SK-N-SH (cell line): ENCODE results near the gene OTOP3. TPM values are rescaled to one million over a fixed set of nuclear protein-coding genes. Genes with fewer than 3 reads are reported as not detected.

Source experiments
- CTCF ChIA-PET: fragments of 300-600, 350-600 bp; formaldehyde crosslinking; extraction: SDS; loops from one replicate; lab custom pipeline; 2021; lab: Yijun Ruan, JAX
- POLR2A ChIA-PET: fragments of 350-600 bp; sonication (Branson Sonifier 250); formaldehyde crosslinking; extraction: SDS; loops from one replicate; lab custom pipeline; 2020; ENCODE audit warnings: antibody characterized with exemption, inconsistent platforms; lab: Yijun Ruan, JAX
- DNase-seq: peaks from one replicate; pipeline ENCODE4 v3.0.0; 2012
- H2AFZ ChIP-seq: fragments of 200-600 bp; sonication (generic); 2 replicates; pipeline ENCODE4 v1.8.1; 2016; ENCODE audit warnings: antibody characterized with exemption, mild to moderate bottlenecking, low read depth
- H3F3A ChIP-seq: fragments of 200-600 bp; sonication (generic); replicated peaks from 2 replicates; pipeline ENCODE3; 2016; ENCODE audit warnings: antibody characterized with exemption, mild to moderate bottlenecking; ENCODE audit not compliant: insufficient read depth
- H3K27ac ChIP-seq, 2 experiments: fragments of 200-500 bp in 1 of 2; fragments of 200-600 bp in 1 of 2; sonication (Bioruptor generic) in 1 of 2; sonication (generic), shearing (Covaris generic) in 1 of 2; 2 replicates each; pipeline versions ENCODE4 v1.5.1 to v1.6.1; 2014 to 2016; ENCODE audit warnings: low read depth in 2 of 2, inconsistent platforms in 1 of 2, low read length in 1 of 2, mild to moderate bottlenecking in 1 of 2, mixed read lengths in 1 of 2
- H3K27me3 ChIP-seq: fragments of 200-600 bp; sonication (generic), shearing (Covaris generic); 2 replicates; pipeline ENCODE4 v1.6.1; 2016; ENCODE audit warnings: mixed run types; ENCODE audit not compliant: insufficient read depth
- H3K36me3 ChIP-seq, 2 experiments: fragments of 200-500 bp in 1 of 2; fragments of 200-600 bp in 1 of 2; sonication (Bioruptor generic) in 1 of 2; sonication (generic) in 1 of 2; replicated peaks in 1 of 2; 2 replicates each; pipeline versions ENCODE3 to v1.5.1; 2014 to 2016; ENCODE audit warnings: low read length in 1 of 2, mild to moderate bottlenecking in 1 of 2; ENCODE audit not compliant: insufficient read depth in 2 of 2, control insufficient read depth in 1 of 2
- H3K4me1 ChIP-seq, 2 experiments: fragments of 200-500 bp in 1 of 2; fragments of 200-600 bp in 1 of 2; sonication (Bioruptor generic) in 1 of 2; sonication (generic), shearing (Covaris generic) in 1 of 2; 2 replicates each; pipeline versions ENCODE4 v1.5.1 to v1.6.1; 2014 to 2016; ENCODE audit warnings: low read depth in 1 of 2, low read length in 1 of 2, mixed run types in 1 of 2; ENCODE audit not compliant: insufficient read depth in 2 of 2, control insufficient read depth in 1 of 2
- H3K4me2 ChIP-seq: fragments of 200-600 bp; sonication (generic), shearing (Covaris generic); 2 replicates; pipeline ENCODE4 v1.6.1; 2017; ENCODE audit warnings: mixed run types
- H3K4me3 ChIP-seq, 2 experiments: fragments of 200-500 bp in 1 of 2; fragments of 200-600 bp in 1 of 2; sonication (Bioruptor generic) in 1 of 2; sonication (generic), shearing (Covaris generic) in 1 of 2; 2 replicates each; pipeline versions ENCODE4 v1.5.1 to v1.8.1; 2014 to 2016; ENCODE audit warnings: low read depth in 2 of 2, inconsistent platforms in 1 of 2, low read length in 1 of 2, mild to moderate bottlenecking in 1 of 2, mixed read lengths in 1 of 2, moderate library complexity in 1 of 2
- H3K79me2 ChIP-seq: fragments of 200-600 bp; sonication (generic); 2 replicates; pipeline ENCODE4 v1.8.1; 2017; ENCODE audit warnings: mild to moderate bottlenecking; ENCODE audit not compliant: insufficient read depth
- H3K9ac ChIP-seq: fragments of 200-600 bp; sonication (generic); 2 replicates; pipeline ENCODE4 v1.6.1; 2017; ENCODE audit warnings: mixed run types
- H3K9me2 ChIP-seq: fragments of 200-600 bp; sonication (generic); 2 replicates; pipeline ENCODE4 v1.6.1; 2017; ENCODE audit warnings: mixed run types
- H3K9me3 ChIP-seq: fragments of 200-600 bp; sonication (generic); 2 replicates; pipeline ENCODE4 v1.6.1; 2017; ENCODE audit warnings: mixed run types, mild to moderate bottlenecking, moderate library complexity
- H4K20me1 ChIP-seq: fragments of 200-600 bp; sonication (generic); 2 replicates; pipeline ENCODE4 v1.6.1; 2017; ENCODE audit warnings: mild to moderate bottlenecking, mixed run types; ENCODE audit not compliant: insufficient read depth
- CTCF ChIP-seq: fragments of 200-600 bp; sonication (generic); IDR thresholded peaks from 2 replicates; pipeline ENCODE4 v1.6.1; 2017; ENCODE audit warnings: antibody characterized with exemption, mild to moderate bottlenecking, moderate library complexity
- EP300 ChIP-seq, 2 experiments: IDR thresholded peaks; 2 replicates each; pipeline versions ENCODE4 v1.4.0 to v1.6.1; 2012; ENCODE audit warnings: borderline replicate concordance in 1 of 2, low read depth in 1 of 2, low read length in 1 of 2
- GABPA ChIP-seq: IDR thresholded peaks from 2 replicates; pipeline ENCODE4 v1.4.0; 2012; ENCODE audit warnings: low read depth, mild to moderate bottlenecking
- GATA2 ChIP-seq: sonication (generic); formaldehyde crosslinking; IDR thresholded peaks from 2 replicates; pipeline ENCODE4 v1.5.0; 2020; ENCODE audit warnings: mild to moderate bottlenecking, missing genetic modification reagents
- MAX ChIP-seq: IDR thresholded peaks from 2 replicates; pipeline ENCODE4 v1.4.0; 2012; ENCODE audit warnings: low read depth
- NRF1 ChIP-seq: IDR thresholded peaks from 2 replicates; pipeline ENCODE4 v1.6.1; 2012; ENCODE audit warnings: low read depth, mild to moderate bottlenecking, low read length
- POLR2AphosphoS5 ChIP-seq: IDR thresholded peaks from 2 replicates; pipeline ENCODE4 v1.6.1; 2012; ENCODE audit warnings: low read depth, low read length
- REST ChIP-seq: IDR thresholded peaks from 2 replicates; pipeline ENCODE4 v1.6.1; 2012; ENCODE audit warnings: mild to moderate bottlenecking, low read depth, low read length, moderate library complexity
- SMC3 ChIP-seq: IDR thresholded peaks from 2 replicates; pipeline ENCODE4 v1.6.1; 2012; ENCODE audit warnings: low read depth, low read length, improper control_type of control experiment
- USF1 ChIP-seq: IDR thresholded peaks from 2 replicates; pipeline ENCODE4 v1.4.0; 2012; ENCODE audit warnings: low read depth, borderline replicate concordance
- YY1 ChIP-seq: IDR thresholded peaks from 2 replicates; pipeline ENCODE4 v1.4.0; 2012; ENCODE audit warnings: low read depth, mild to moderate bottlenecking
- ZBTB33 ChIP-seq: IDR thresholded peaks from 2 replicates; pipeline ENCODE4 v1.4.0; 2012; ENCODE audit warnings: low read depth, borderline replicate concordance
- WGBS: methylation state at CpG from one replicate; pipeline ENCODE4 v1.1.6; 2017; ENCODE audit warnings: low lambda C conversion rate; 5-methylcytosine and 5-hydroxymethylcytosine counted together
- polyA plus RNA-seq, 3 experiments: library from polyadenylated mRNA; depleted of rRNA; stranded (reverse); fragments of >200 nt; gene quantifications; 2 replicates each; pipeline ENCODE4 v1.2.3, GENCODE V29; 2012

Gene OTOP3
- polyA plus RNA-seq, 1 of the 3 experiments (the other 2 are of a cell fraction): not detected

GRCh38 chr17:74892974-74893911 is 42.5 kb upstream of the OTOP3 start, which contains the start of gene FADS6:
FADS6 (minus strand) TSS chr17:74893633; CDS start chr17:74893595, 38 bp downstream.
- Histone ChIP-seq H3F3A (no peaks in the 10 kb centered on the region), H3K9me3 (no peaks in the 10 kb centered on the region), H3K79me2 (no peaks in the 10 kb centered on the region), H3K9ac (no peak within 1 kb of the TSS), H3K36me3 (no peaks in the 10 kb centered on the region), H3K9me2 (no peaks in the 10 kb centered on the region), H2AFZ (peak within 1 kb of the TSS; percentile 62; the same call in 1 of the 2 replicates), H3K4me2 (peak within 1 kb of the TSS; percentile 73), H3K4me3 (peak within 1 kb of the TSS; percentile 18 to 43; a peak in 3 of 4 replicates), H3K4me1 (peaks cover 0 to 6% of the 10 kb centered on the region in 2 experiments; a peak in 1 of 4 replicates), H4K20me1 (no peaks in the 10 kb centered on the region), H3K27ac (no peak within 1 kb of the TSS), H3K27me3 (peaks cover 77% of the 10 kb centered on the region)
- CTCF ChIA-PET: interaction anchor here (0.8 to 3.5 kb wide), 6 partner anchors 30 to 155 kb away, joined by 3 to 18 read pairs (median 6); partner anchors contain the start of genes OTOP2 and USH1G
- POLR2A ChIA-PET: interaction anchor here (0.6 to 1.7 kb wide), 2 partner anchors 11 to 20 kb away, joined by 3 to 7 read pairs; partner anchors contain the start of gene FDXR
- WGBS: 14% methylated on average over 30 of the region's 86 CpGs
- DNase-seq: peak; percentile 81
- no peak for TF ChIP-seq NRF1
- no peak for TF ChIP-seq GATA2
- TF ChIP-seq USF1: no peak
- TF ChIP-seq MAX: no peak
- TF ChIP-seq EP300 (IDR thresholded peaks at IDR 0.05; ENCODE audit: borderline replicate concordance in 1 of 2, low read depth in 1 of 2, low read length in 1 of 2): no peak
- TF ChIP-seq ZBTB33: no peak
- TF ChIP-seq CTCF: no peak
- no peak for TF ChIP-seq POLR2AphosphoS5
- no peak for TF ChIP-seq REST
- TF ChIP-seq SMC3: no peak
- no peak for TF ChIP-seq YY1
- no peak for TF ChIP-seq GABPA
